Skeletal muscle tissue (tissue), 4 donors: Measurements from ENCODE around the gene CHRNA4. TPM values are rescaled to one million over a fixed set of nuclear protein-coding genes. Genes with fewer than 3 reads are reported as not detected.

Experiments
- H3K27ac ChIP-seq: one replicate; pipeline ENCODE4 v1.7.0; 2013; ENCODE audit warnings: mild to moderate bottlenecking, low read depth, low read length, inconsistent platforms
- H3K27me3 ChIP-seq, 3 donors: one replicate each; pipeline ENCODE4 v1.7.0; 2013; ENCODE audit warnings: low read length in 3 of 3; ENCODE audit not compliant: control insufficient read depth in 3 of 3, insufficient read depth in 3 of 3
- H3K36me3 ChIP-seq, 3 donors: one replicate each; pipeline ENCODE4 v1.7.0; 2013; ENCODE audit warnings: low read length in 3 of 3; ENCODE audit not compliant: control insufficient read depth in 3 of 3, insufficient read depth in 3 of 3
- H3K4me1 ChIP-seq, 3 donors: one replicate each; pipeline ENCODE4 v1.7.0; 2013; ENCODE audit warnings: low read length in 3 of 3, mild to moderate bottlenecking in 3 of 3; ENCODE audit not compliant: control insufficient read depth in 3 of 3, insufficient read depth in 3 of 3
- H3K4me3 ChIP-seq, 3 donors: one replicate each; pipeline ENCODE4 v1.7.0; 2013; ENCODE audit warnings: low read length in 3 of 3
- H3K9ac ChIP-seq, 3 donors: one replicate each; pipeline ENCODE4 v1.7.0; 2013; ENCODE audit warnings: low read length in 3 of 3, mild to moderate bottlenecking in 3 of 3, moderate library complexity in 2 of 3, low read depth in 1 of 3
- H3K9me3 ChIP-seq, 3 donors: one replicate each; pipeline ENCODE4 v1.7.0; 2013; ENCODE audit warnings: low read length in 3 of 3; ENCODE audit not compliant: control insufficient read depth in 3 of 3
- total RNA-seq: library from RNA; depleted of rRNA; stranded (reverse); fragments of >200 nt; gene quantifications from one replicate; pipeline ENCODE4 v1.2.3, GENCODE V29; 2014
- donor health status: Osteomylitis.

CHRNA4 gene
- total RNA-seq, 1 donor from 2014 or later = 0.52 TPM

DNA sequence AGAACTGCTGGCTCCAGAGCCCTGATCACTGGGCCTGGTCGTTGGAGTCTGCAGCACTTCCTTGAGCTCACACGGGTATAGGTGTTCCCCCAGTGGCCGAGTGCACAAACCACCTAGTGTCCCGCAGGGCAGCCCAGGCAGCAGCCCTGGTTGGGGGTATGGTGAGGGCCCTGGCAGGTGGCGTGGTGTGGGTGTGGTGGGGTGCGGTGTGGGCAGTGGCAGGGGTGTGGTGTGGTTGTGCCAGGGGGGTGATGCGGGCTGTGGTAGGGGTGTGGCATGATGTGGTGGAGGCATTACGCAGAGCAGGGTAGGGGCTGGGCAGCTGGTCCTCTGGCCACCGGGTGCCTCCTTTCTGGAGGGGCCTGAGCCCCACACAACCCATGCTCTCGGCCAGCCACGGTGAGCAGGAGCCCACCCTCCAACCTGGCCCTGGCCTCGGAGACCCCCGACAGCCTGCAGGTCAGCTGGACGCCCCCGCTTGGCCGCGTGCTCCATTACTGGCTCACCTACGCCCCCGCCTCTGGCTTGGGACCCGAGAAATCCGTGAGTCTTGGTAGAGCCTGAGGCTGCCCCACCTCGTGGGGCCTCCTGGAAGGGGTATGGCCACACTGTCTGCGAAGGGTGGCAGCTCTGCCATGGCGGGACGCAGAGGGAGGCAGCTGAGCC is 47.7 kb downstream of the CHRNA4 start:
- no peak overlapping the region for H3K4me3 ChIP-seq
- H3K9me3 ChIP-seq = no peaks in the 10 kb centered on the region
- H3K36me3 ChIP-seq = no peaks in the 10 kb centered on the region
- H3K4me1 ChIP-seq = no peaks in the 10 kb centered on the region
- peaks cover 20 to 51% (median 38%) of the 10 kb centered on the region in 3 donors for H3K27me3 ChIP-seq
- H3K9ac ChIP-seq = no peak overlapping the region
- H3K27ac ChIP-seq = no peak overlapping the region

GRCh38 chr20:63312690-63313348 is 48.3 kb downstream of the CHRNA4 start:
- Histone ChIP-seq H3K9ac (no peak overlapping the region), H3K9me3 (no peaks in the 10 kb centered on the region), H3K27me3 (peaks cover 26 to 57% (median 38%) of the 10 kb centered on the region in 3 donors), H3K4me1 (no peaks in the 10 kb centered on the region), H3K27ac (no peak overlapping the region), H3K36me3 (no peaks in the 10 kb centered on the region), H3K4me3 (no peak overlapping the region)

DNA sequence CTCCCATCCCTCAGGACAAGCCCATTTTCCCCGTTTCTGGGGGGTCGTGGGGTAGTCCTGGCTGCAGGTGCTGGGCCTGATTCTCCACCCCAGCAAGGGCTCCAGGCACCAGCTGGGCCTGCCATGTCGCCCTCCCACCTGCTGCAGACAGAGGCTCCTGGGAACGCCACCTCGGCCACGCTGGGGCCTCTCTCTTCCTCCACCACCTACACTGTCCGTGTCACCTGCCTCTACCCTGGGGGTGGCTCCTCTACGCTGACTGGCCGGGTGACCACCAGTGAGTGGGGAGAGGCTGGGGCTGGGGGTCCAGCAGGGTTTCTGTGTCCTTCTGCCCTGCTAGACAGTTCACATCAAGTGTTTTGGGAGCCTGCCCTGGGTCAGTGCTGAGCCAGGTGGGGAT is 48.9 kb downstream of the CHRNA4 start:
- Histone ChIP-seq H3K9ac (no peak overlapping the region), H3K27me3 (peaks cover 31 to 62% (median 44%) of the 10 kb centered on the region in 3 donors), H3K4me1 (no peaks in the 10 kb centered on the region)

GRCh38 chr20:63311833-63312243 is 49.3 kb downstream of the CHRNA4 start:
- Histone ChIP-seq H3K27me3 (peaks cover 35 to 66% (median 47%) of the 10 kb centered on the region in 3 donors), H3K4me1 (no peaks in the 10 kb centered on the region)

More for the DNA sequence above, 48.9 kb downstream of the CHRNA4 start:
- Histone ChIP-seq H3K36me3 (no peaks in the 10 kb centered on the region), H3K4me3 (no peak overlapping the region), H3K27ac (no peak overlapping the region), H3K9me3 (no peaks in the 10 kb centered on the region)

DNA sequence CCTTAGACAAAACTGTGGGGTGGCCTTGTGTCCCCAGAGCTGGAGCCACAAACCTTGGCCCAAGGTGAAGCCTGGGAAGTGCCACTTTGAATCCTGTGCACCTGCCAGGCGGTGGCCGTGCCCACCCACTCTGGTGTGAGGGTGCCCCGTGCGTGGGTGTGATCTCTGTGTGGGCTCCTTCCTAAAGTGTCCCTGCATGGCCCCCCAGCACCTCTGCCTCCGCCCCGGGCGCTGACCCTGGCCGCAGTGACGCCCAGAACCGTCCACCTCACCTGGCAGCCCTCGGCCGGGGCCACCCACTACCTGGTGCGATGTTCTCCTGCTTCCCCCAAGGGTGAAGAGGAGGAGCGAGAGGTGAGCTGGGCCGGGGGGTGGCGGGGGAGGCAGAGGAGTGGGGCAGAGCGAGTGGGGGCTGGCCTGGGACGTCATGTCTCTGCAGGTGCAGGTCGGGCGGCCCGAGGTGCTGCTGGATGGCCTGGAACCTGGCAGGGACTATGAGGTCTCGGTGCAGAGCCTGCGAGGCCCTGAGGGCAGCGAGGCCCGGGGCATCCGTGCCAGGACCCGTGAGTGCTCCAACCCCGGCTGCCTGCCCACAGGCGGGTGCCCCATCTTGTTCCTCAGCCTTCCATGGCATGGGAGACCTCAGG is 49.8 kb downstream of the CHRNA4 start:
- no peak overlapping the region for H3K9ac ChIP-seq
- no peak overlapping the region for H3K4me3 ChIP-seq
- H3K27ac ChIP-seq = no peak overlapping the region
- H3K27me3 ChIP-seq = peaks cover 40 to 71% (median 47%) of the 10 kb centered on the region in 3 donors
- H3K36me3 ChIP-seq = no peaks in the 10 kb centered on the region
- H3K4me1 ChIP-seq = no peaks in the 10 kb centered on the region
- no peaks in the 10 kb centered on the region for H3K9me3 ChIP-seq

More at GRCh38 chr20:63311833-63312243, 49.3 kb downstream of the CHRNA4 start:
- Histone ChIP-seq H3K4me3 (no peak overlapping the region), H3K9ac (no peak overlapping the region), H3K9me3 (no peaks in the 10 kb centered on the region), H3K27ac (no peak overlapping the region), H3K36me3 (no peaks in the 10 kb centered on the region)

DNA sequence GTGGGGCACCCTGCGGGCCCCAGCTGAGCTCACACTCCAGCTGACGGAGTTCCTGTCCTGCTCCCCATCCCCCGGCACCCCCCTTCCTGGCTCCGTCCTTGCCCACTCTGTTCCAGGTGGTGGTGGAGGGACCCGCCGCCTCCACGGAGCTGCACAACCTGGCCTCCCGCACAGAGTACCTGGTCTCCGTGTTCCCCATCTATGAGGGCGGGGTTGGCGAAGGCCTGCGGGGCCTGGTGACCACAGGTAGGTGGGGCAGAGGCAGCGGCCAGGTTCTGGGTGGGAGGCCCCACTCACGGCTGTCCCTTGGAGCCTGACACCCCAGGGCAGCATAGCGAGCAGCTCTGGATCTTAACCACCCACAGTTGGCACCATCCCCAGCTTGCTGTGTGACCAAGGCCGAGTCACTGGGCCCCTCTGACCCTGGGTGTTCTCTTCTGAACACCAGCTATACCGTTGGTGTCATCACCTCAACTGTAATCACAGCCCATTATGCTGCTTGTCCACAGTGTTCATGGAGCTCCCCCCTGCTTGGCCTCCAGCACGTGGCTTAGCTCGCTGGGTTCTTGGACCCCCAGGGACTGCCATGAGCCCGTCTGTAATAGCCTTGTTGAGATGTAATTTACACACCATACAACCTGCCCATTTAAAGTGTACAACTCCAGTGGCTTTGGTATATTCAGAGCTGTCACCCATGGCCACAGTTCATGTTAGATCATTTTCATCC is 50.7 kb downstream of the CHRNA4 start:
- H3K9me3 ChIP-seq = no peaks in the 10 kb centered on the region
- H3K36me3 ChIP-seq = no peaks in the 10 kb centered on the region
- no peak overlapping the region for H3K27ac ChIP-seq
- no peak overlapping the region for H3K9ac ChIP-seq
- H3K4me3 ChIP-seq = no peak overlapping the region
- H3K27me3 ChIP-seq = peaks cover 45 to 74% (median 54%) of the 10 kb centered on the region in 3 donors
- H3K4me1 ChIP-seq = no peaks in the 10 kb centered on the region

DNA sequence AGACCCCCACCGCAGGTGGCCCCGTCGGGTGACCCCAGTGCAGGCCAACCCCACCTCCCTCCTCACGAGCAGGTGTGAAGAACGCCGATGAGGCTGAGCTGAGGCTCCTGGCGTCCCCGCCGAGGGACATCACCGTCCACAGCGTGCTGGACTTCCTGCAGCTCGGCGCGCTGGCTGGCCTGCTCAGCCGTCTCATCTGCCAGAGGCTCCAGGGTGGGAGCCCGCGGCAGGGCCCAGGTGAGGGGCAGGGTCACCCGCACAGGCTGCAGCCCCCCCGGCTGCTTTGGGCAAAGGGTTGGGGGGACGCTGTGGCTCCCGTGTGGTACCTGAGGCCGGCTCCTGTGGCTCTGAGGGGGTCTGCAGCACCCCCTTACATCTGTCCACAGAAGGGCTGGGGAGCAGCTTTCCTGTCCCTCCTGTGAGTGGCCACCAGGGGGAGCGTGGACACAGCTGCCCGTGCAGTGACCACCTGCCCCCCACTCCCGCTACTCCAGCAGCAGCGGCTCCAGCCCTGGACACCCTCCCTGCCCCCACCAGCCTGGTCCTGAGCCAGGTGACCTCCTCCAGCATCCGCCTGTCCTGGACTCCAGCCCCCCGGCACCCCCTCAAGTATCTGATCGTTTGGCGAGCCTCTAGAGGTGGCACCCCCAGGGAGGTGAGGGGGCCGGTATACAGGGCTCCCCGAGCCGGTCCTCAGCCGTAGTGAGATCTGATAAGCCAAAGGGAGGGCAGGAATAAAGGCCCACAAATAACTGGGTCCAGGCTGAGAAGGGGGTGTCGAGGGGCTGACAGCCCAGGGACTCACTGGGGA is 51.7 kb downstream of the CHRNA4 start:
- Histone ChIP-seq H3K27ac (no peak overlapping the region), H3K4me3 (no peak overlapping the region), H3K36me3 (no peaks in the 10 kb centered on the region), H3K9ac (no peak overlapping the region), H3K27me3 (peaks cover 40 to 75% (median 57%) of the 10 kb centered on the region in 3 donors), H3K4me1 (no peaks in the 10 kb centered on the region), H3K9me3 (no peaks in the 10 kb centered on the region)

DNA sequence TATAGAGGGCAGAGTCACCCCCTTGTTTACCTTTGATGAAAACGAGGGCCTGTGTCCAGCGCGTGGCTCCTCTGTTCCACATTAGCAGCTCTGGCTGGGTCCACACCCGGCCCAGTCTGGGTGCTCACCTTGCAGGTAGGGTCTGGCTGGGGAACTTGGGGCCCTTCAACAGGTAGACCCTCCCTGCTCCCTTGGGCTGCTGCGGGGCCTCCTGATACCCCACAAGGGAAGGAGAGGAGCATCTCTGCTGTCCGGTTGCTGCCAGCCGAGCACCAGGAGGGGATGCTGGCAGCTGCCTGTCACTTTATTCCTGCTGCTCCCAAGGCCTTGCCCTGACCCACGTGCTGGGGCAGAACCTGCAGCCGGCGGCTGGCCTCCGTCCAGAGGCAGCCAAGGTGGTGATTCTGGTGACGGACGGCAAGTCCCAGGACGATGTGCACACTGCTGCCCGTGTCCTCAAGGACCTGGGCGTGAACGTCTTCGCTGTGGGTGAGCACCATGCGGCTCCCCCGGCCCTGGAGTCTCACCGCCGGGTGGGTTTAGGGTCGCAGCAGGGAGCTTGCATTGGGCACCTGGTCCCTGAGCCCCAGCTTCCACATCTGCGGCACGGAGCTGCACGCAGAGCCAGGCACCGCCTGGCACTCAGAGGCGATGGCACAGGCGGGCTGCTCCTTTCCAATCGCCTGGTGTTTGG is 52.8 kb downstream of the CHRNA4 start:
- no peak overlapping the region for H3K27ac ChIP-seq
- no peak overlapping the region for H3K9ac ChIP-seq
- H3K4me1 ChIP-seq = no peaks in the 10 kb centered on the region
- no peaks in the 10 kb centered on the region for H3K36me3 ChIP-seq
- H3K9me3 ChIP-seq = no peaks in the 10 kb centered on the region
- peaks cover 36 to 67% (median 56%) of the 10 kb centered on the region in 3 donors for H3K27me3 ChIP-seq
- no peak overlapping the region for H3K4me3 ChIP-seq
